GM18517 (cell line): ENCODE results near the gene SUV39H2.
A peak's percentile ranks its signal among the peaks of the same experiment; 100 is the strongest.
"Not testable (repeated sequence)": the region's sequence is repeated elsewhere in the genome, so short reads cannot be mapped to it uniquely, and the experiment has no call there.

Source experiments
- ATAC-seq: cut with Tn5 transposase; IDR thresholded peaks from one replicate; pipeline ENCODE4 v1.9.1; 2021; ENCODE audit warnings: mild to moderate bottlenecking, moderate library complexity; ENCODE audit not compliant: unreplicated experiment

SUV39H2 gene, protein sequence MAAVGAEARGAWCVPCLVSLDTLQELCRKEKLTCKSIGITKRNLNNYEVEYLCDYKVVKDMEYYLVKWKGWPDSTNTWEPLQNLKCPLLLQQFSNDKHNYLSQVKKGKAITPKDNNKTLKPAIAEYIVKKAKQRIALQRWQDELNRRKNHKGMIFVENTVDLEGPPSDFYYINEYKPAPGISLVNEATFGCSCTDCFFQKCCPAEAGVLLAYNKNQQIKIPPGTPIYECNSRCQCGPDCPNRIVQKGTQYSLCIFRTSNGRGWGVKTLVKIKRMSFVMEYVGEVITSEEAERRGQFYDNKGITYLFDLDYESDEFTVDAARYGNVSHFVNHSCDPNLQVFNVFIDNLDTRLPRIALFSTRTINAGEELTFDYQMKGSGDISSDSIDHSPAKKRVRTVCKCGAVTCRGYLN

DNA sequence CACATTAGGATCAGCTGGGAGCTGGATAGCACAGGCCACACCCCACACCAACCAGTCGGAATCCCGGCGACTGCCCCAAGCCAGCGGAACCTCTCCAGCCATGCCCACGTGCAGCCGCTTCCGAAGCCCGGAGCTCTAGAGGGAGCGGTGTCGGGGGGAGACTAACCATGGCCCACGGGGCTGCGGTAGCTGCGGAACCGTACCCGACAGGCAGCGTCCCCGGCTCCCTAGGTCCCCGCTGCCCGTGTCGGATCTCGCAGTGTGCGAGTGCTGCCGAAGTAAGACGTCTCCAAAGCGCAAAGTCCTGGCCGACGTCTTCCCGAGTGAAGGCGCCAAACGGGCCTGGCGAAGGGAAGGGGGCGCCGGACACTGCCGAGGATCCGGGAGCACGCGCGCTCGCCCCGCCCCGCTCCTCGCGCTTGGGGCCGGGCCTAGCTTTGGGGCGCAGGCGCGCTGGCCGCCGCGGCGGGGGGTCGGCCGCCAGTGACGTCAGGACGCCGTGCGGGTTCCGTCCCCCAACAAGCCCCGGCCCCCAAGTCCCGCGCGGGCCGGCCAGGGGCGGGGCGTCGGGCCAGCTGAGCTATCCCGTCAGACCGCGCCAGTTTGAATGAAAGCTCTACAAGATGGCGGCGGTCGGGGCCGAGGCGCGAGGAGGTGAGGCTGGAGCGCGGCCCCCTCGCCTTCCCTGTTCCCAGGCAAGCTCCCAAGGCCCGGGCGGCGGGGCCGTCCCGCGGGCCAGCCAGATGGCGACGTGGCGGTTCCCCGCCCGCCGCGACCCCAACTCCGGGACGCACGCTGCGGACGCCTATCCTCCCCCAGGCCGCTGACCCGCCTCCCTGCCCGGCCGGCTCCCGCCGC, at the start of gene SUV39H2:
SUV39H2 (plus strand) TSS at position 601 of the 858 bp plus-strand sequence; CDS start at position 624, 23 bp downstream.
- peak; percentile 87 for ATAC-seq

DNA sequence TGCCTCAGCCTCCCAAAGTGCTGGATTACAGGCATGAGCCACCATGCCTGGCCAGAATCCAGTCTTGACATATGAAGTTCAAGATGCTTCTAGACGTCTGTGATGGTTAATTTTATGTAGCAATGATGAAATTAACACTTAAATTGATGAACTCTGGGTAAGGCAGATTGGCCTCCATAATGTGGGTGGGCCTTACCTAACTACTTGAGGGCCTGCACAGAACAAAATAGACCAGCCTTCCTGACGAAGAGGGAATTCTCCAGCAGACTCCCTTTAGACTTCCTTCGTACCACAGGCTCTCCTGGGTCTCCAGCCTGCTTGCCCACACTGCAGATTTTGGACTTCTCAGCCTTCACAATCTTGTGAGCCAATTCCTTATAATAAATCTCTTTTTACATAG, 45.6 kb upstream of the SUV39H2 start:
- no peak for ATAC-seq

DNA sequence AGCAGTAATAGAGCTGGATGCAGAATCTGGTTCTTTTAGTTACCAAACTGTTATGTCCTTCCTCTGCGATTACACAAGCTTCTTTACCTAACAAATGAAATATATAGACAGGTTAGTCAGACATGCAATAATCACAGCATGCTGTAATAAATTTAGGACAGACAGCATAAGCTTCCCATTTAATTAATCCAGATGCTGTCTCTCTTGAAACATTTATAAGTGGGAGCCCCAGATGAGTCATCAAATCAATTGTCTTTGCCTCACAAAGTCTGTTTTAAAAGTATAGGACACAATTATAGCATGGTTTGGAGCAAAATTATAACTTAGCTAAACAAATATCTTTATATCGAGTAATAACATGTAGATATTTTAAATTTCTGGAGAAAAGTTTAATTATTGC, 42.5 kb upstream of the SUV39H2 start:
- no peak for ATAC-seq

DNA sequence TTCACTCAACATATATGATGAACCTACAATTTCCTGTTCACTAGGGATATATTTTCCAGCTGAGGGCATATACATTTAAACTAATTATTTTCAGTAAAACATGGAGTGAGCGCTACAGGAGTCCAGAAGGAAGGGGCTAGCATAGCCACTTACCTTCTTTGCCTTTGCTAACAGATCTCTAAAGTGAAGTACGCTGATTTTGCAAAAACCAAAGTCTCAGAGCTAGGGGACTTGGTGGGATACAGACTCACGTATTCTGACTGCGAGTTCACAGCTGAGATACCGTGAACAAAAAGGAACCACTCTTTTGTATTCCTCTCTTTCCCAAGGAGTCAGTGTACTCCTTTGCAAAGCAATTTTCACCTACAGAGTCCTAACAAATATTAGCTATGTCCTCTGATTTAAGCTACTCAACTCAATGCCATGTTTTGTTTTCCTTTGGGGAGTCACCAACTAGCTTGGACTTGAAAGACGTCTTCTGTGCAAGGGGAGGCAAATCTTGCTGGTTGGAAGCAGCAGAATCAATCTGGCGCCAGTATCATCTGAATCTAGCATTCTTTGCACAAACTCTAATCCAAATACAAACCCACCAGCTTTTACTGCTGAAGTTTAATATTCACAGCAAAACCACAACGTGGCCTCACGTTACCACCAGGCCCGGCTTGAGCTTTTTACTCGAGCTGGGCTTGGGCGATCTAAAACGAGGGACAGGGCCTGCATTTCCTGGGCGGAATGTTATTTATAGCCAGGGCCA, 41.5 kb upstream of the SUV39H2 start:
- ATAC-seq = no peak

DNA sequence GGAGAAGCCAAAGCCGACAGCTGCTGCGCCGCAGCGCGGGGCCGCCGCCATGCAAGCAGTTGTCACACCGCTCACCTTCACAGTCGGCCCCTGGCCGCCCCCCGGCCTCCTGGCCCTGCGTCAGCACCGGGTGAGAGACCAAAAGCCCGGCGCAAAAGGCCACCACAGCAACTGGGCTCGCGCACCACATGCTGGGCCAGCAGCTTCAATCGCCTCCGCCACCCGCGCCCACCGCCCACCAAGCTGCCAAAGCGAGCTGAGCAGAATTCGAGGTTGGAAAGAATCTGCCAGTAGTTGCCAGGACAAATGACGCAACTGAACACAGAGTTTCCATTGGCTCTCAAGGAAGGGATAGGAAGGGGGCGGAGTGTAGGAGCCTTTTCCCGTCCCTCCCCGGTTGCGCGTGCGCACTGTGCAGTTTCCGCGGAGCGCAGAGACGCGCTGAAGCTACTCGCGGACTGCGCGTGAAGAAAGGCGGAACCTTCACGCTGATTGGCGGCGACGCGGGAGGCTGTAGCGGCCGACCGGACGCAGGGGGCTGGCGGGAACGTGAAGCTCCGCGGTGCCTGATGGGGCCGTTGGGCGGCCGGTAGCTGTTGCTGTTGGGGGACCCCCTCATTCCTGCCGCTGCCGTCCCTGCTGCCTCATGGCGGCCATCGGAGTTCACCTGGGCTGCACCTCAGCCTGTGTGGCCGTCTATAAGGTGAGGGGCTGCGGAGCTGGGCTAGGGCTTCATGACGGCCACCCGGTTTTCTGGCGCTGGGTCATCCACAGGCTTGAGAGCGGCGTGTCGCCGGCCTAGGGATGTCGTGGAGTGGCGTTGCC, 40.7 kb upstream of the SUV39H2 start, which contains the start of the genes CDNF, HSPA14 and MSANTD7:
CDNF (minus strand) TSS at position 281 of the 825 bp plus-strand sequence; CDS start at position 190, 91 bp downstream.
HSPA14 (plus strand) TSS at position 550 of the 825 bp plus-strand sequence; CDS start at position 647, 97 bp downstream.
MSANTD7 (plus strand) TSS at position 550 of the 825 bp plus-strand sequence. CDS start 3,979 bp downstream, outside the sequence.
- peak; percentile 86 for ATAC-seq

DNA sequence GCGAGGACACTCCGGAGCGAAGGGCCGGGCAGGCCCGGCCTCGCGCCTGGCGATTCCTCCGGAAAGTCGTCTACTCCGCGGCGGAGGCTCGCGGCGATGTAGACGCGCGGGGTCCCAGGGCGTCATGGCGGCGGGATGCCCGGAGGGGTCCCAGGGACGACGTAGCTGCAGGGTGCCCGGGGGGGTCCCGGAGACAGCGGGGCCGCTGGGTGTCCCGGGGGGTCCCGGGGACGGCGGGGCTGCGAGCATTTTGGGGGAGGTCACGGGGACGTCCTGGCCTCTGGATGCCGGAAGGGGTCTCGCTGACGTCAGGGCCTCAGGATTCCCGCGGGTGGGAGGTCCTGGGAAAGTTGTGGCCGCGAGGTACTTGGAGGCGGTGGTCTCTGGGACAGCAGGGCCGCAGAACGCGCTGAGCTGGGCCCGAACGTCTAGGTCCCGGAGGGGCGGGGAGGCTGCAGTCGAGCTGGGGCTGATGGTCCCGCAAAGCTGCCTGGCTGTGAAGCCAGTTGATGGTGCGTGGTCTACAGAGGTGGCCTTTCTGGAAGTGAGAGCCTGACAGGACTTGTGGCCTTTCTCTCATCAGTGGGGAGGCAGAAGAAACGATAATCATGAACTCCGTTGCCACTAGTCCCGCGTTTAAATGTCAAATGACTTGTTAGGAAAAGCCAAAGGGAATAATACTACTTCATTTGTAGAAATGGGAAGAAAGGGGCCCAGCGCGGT, 39.9 kb upstream of the SUV39H2 start:
- no peak for ATAC-seq

DNA sequence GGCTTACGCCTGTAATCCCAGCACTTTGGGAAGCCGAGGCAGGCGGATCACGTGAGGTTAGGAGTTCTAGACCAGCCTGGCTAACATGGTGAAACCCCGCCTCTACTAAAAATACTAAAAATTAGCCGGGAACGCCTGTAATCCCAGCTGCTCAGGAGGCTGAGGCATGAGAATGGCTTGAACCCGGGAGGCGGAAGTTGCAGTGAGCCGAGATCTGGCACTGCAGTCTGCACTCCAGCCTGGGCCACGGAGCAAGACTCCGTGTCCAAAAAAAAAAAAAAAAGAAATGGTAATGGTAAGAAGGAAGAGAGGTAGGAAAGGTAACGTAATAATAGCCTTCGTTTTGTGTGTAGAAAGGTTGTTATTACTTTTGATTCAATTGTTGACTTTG, 39.4 kb upstream of the SUV39H2 start:
- ATAC-seq = no peak

DNA sequence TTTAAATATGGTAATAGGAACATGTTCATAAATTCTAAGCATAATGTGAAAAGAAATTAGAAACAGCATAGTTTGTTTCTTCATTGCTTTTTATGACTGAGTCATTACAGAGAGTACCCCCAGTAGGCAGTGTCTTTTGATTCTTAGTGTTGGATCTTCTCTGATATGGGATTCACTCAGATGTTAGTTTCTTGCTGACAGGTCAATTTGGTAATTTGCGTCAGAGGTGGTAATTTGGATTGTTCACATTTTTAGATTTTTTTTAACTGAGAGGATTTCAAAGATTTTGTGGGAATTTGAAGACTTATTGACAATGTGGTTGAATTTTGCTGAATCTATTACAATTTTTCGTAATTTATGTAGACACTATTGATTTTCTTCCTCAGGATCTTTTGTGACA, 38.5 kb upstream of the SUV39H2 start:
- no peak for ATAC-seq

DNA sequence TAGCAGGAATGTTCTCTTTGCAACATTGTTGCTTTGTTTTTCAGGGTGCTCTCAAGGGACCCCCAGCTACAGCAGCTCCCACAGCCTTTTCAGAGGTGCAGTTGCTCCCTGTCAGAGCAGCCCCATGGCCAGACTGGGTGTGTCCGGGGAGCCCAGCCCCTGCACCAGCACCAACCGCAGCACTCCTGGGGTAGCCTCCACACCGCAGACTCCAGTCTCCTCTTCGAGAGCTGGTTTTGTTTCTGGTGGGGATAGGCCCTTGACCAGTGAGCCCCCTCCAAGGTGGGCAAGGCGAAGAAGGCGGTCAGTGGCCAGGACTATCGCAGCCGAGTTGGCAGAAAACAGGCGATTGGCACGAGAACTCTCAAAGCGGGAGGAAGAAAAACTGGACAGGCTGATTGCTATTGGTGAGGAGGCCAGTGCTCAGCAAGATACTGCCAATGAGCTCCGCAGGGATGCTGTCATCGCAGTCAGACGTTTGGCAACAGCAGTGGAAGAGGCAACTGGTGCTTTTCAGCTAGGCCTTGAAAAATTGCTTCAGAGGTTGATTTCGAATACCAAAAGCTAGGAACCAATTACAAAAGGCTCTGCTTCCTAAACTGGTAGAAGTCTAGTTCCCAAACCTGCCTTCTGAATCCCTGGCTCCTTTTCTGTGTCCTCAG, 35.2 kb upstream of the SUV39H2 start:
- ATAC-seq = no peak

DNA sequence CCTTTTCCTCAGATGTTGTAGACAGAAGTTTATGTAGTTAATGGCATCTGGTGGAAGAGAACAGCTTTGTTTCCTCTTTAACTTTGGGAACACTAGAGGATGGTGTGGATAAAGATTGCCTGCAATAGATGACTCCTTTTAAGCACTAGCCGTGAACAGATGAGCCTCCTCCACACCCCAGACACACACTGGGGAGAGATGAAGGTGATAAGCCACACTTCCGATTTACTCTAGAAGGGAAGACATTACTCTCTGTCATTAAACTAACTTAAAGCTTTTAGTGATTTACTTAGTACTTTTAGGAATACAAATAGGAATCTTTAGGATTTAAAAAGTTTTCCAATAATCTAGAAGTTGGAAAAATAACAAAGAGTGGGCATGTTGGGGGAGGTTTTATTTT, 33.7 kb upstream of the SUV39H2 start:
- ATAC-seq = no peak

DNA sequence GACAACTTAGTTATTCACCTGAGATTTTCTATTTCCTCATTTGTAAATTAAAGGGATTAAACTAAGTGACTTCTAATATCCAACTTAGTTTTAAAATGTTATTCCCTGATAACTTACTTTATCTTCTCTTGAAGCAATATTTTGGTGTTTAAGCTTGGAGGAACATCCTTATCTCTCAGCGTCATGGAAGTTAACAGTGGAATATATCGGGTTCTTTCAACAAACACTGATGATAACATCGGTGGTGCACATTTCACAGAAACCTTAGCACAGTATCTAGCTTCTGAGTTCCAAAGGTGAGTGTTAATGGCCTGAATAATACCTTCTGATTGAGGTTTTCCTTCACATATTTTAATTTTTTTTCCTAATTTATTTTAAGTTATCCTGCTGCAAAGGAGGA, 26.4 kb upstream of the SUV39H2 start:
- ATAC-seq = no peak

DNA sequence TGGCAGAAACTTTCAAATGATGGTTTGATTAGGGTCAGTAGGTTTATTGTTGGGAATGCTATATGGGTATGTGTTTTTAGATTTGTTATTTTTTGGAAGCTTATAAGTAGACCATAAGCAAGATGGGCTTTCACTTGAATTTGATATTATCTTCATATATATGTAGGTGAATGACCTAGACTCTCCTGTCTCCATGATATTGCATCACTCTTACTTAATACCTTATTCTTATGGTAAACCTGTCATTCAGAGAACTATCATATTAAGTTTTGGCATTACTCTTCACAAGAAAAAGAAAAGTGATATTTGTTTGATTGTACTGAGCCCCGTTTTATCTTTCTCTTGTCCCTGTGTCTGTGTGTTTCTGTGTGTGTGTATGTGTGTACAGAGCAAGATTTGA, 23.2 kb upstream of the SUV39H2 start:
- ATAC-seq = no peak

DNA sequence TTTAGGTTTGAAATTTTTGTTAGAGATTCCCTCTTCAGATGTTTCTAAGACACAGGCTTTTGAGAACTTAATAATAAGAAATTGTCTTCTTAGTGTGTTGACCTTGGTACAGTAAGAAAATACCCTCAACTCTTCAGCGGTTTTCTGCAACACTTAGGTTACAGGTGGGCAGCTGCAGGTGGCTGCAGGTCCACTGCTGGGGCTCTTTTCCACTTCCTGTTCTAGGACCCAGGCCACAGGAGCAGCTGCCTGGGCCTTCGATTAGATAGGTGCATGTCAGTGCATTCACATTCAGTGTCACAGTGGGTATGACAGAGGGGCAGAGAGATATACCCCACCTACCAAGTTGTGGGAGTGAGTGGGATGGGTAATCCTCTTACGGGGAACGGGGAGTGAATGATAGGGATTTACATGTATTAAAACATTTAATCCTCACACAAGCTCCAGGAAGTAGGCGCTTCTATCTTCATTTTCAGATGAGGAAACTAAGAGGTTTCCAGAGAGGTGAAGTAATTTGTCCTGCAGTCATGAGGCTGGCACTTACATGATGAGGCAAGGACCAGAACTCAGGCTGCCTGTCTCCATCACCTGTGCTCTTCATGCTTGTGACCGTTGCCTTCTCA, 20.2 kb upstream of the SUV39H2 start:
- ATAC-seq = no peak

DNA sequence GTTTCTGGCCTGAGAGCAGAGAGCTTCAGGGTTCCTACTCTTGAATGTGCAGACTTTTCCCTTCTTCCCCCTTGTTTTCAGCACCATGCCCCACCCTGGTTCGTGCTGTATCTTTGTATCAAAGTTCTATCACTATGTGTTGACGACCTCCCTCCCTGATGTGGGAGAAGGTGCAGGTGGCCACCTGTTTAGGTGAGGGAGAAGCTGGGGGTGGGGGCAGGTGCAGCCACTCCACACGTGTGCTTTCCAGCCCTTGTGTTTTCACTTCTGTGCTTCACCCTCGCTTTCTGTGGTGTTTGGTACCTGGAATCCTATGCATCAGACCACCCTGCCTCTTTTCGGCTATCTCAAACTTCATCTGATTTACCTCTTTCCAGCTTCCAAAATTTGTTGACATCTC, 19.6 kb upstream of the SUV39H2 start:
- ATAC-seq = no peak

DNA sequence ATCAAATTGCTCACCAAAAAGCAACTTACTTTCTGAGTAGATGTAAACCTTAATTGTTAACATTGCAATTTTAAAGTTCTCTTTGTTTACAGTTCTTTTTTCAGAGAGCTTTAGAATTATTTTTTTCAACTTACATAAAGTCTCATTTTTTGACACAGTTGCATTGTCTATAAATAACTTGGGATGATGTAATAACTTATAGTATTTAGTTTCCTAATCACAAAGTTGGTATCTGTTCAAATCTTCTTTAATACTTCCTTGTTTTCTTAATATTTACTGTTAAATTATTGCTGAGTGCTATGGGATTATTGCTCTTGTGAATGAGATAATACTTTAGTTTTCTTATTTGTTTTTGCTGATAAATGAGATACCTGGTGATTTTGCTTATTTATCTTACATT, 18.9 kb upstream of the SUV39H2 start:
- ATAC-seq = no peak

DNA sequence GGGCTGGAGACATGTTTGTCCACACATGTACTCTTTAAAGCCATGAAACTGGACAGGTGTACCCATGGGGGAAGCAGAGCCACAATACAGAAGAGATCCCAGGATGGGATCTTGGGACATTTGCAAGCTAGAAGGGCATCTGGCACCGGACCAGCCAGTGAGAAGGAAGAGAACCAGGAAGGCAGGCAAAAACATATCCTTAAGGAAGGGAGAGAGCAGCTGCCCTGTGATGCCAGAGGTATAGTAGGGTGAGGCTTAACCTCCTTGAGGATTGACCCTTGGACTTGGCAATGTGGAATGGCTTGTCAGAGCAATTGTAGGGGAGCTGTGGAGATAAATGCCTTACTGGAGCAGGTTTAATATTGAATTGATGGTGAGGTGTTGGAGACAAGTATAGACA, 17.9 kb upstream of the SUV39H2 start:
- ATAC-seq = no peak

DNA sequence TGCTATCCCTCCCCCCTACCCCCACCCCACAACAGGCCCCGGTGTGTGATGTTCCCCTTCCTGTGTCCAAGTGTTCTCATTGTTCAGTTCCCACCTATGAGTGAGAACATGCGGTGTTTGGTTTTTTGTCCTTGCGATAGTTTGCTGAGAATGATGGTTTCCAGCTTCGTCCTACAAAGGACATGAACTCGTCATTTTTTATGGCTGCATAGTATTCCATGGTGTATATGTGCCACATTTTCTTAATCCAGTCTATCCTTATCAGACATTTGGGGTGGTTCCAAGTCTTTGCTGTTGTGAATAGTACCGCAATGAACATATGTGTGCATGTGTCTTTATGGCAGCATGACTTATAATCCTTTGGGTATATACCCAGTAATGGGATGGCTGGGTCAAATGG, 14.2 kb upstream of the SUV39H2 start:
- ATAC-seq = not testable (repeated sequence)

DNA sequence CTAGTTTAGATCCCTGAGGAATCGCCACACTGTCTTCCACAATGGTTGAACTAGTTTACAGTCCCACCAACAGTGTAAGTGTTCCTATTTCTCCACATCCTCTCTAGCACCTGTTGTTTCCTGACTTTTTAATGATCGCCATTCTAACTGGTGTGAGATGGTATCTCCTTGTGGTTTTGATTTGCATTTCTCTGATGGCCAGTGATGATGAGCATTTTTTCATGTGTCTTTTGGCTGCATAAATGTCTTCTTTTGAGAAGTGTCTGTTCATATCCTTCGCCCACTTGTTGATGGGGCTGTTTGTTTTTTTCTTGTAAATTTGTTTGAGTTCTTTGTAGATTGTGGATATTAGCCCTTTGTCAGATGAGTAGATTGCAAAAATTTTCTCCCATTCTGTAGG, 13.8 kb upstream of the SUV39H2 start:
- ATAC-seq = not testable (repeated sequence)
